IPS DF 4.7 (cell line): ENCODE measurements around the gene GPATCH8.
"Not testable (repeated sequence)": the region's sequence is repeated elsewhere in the genome, so short reads cannot be mapped to it uniquely, and the experiment has no call there.

Experiments used
- DNase-seq: peaks from one replicate; pipeline ENCODE4 v3.0.0-alpha.2; 2013; ENCODE audit warnings: low spot score; ENCODE audit errors: extremely low read depth

Gene GPATCH8

GRCh38 chr17:44376779-44377178, 126.4 kb downstream of the GPATCH8 start:
- DNase-seq, result no peak

DNA sequence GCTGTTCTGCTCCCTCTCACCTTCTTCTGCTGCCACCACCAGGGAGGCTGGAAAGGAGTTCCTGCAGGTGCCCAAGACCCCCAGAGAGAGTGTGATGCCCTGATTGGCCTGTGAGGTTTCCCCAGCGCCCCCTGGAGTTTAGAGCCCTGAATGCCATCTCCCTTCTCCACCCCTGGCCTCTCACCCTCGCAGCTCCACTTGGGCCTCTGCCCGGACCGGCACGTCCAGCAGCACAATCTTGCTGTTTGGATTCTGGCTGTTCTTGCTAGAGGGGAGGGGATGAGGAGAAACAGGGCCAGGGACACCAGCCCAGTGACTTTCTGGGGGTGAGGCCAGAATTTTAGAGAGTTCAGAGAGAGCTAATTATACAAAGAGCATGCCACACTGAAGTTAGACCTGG, 127.1 kb downstream of the GPATCH8 start:
- no peak for DNase-seq

DNA sequence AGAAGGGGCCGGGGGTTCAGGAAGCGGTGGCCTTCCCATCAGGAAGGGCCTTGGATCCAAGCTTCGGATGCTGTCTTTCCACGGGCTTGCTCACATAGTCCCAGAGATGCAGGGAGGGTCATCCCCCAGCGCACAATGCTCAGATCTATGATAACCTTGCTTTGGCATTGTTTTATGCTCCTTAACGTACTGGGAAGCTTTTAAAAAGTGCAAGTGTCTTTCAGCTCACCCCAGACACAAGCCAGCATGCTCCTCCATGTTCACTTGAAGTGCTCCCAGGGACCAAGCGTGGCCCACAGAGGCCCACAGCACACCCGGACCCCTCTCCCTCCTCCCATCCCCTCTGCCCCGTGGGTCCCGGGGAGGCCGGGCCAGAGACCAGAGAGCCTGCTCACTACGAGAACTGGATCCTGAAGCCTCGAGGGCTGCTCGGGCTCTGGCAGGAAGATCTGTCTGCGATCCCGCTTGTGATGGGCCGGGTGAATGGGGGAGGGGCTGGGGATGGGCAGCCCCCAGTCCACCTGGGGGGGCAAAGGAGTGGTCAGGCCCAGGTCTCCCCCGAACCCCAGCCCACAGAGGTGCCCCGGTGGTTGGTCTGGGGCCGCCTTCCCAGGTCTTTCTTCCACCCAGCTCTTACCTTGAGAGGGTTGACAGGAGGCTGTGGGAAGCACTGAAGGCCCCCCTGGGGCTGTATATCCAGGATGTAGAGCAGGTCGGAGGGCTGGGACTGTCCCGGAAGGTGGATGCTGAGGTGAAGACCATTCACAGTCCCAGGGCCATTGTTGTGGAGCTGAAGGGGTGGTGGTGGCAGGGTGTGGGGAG, 127.8 kb downstream of the GPATCH8 start:
- no peak for DNase-seq

DNA sequence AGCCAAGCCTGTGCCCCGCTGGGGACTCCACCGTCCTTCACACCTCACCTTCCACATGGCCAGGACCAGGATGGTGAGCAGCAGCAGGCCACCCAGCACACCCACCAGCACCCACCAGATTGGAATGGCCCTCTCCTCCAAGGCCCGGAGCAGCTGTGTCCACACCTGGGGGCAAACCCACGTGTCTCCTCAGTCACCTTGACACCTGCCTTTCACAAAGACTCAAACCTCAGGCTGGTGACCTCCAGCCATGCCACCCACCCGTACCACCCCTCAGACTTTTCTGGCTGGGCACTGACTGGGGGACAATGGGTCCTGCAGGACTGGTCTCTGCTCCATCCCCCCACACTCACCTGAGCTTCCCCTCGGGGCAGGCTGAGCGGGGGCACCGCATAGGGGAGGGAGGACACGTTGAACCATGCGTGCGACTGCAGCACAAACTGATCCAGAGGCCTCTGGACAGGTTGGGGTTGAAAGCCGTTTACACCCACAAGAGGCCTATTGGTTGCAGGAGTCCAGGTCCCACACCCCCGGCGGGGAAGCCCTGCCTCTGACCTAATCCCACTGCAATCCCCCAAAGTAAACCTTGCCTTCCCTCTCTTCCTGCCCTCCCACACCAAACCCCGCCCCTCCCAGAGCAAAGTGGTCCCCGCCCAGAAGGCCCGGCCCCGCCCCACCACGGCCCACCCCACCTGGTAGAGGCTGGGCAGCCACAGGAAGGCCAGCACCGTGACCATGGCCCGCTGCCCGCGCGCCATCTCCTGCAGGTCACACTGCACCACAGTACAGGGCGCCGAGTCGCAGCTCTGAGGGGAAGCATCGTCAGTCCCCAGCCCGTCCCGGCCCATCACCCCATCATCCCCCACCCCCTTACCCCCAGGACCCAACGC, 128.7 kb downstream of the GPATCH8 start:
- DNase-seq, result peak; percentile 69

DNA sequence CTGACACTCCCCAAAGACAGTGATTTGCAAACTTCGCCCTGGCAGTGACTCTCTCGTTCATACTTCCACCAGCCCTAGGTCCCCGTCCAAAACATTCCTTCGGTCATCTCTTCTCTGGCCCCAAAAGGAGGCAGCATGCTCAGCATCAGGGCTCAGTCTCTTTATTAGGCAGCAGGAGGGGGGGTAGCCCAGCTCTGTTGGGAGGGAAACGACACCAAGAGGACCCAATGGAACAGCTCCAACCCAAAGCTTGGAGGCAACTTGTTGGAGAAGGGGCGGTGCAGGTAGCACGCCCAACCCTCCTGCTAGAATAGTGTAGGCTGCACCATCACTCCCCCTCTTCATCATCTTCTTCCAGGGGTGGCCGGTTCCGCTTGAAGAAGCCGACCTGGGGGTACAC, 131.2 kb downstream of the GPATCH8 start:
- no peak for DNase-seq

DNA sequence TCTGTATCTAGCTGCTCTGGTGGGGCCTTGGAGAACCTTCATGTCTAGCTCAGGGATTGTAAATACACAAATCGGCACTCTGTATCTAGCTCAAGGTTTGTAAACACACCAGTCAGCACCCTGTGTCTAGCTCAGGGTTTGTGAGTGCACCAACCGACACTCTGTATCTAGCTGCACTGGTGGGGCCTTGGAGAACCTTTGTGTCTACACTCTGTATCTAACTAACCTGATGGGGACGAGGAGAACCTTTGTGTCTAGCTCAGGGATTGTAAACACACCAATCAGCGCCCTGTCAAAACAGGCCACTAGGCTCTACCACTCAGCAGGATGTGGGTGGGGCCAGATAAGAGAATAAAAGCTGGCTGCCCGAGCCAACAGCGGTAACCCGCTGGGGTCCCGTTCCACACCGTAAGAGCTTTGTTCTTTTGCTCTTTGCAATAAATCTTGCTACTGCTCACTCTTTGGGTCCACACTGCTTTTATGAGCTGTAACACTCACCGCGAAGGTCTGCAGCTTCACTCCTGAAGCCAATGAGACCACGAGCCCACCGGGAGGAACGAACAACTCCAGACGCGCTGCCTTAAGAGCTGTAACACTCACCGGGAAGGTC, 133.7 kb downstream of the GPATCH8 start:
- not testable (repeated sequence) for DNase-seq

- DNase-seq, result not testable (repeated sequence)
These were observed 134.6 kb downstream of the GPATCH8 start for GRCh38 chr17:44368391-44369243.

- DNase-seq, result no peak
These were observed 135.8 kb downstream of the GPATCH8 start for GRCh38 chr17:44367231-44367979.

- not testable (repeated sequence) for DNase-seq
These were observed 138.2 kb downstream of the GPATCH8 start for GRCh38 chr17:44365051-44365450.

DNA sequence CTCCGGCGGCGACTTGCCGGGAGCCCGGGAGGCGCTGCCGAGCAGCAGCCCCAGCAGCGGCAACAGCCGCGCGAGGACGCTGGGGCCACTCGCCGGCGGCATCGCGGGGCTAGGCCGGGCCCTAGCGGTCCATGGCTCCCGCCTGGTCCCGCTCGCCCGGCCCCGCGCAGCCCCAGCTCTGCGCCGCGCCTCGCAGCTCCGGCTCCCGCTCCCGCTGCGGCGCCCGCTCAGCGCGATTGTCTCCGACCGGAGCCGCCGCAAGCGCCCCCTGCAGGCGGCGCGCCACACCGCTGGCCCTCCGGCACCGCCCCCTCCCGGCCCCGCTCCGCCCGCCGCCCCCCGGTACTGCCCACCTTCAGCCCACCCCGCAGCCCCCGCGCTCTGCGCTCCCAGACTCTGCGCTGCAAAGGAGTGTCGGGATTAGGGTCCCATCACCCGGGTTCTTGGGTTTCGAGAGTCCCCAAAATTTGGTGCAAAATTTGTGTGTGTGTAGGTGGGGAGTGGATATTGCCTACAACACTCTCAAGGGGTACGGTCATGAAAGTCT, 139.5 kb downstream of the GPATCH8 start, which contains the start of gene FAM171A2:
Gene FAM171A2, minus strand, starts transcription at position 241 of the 547 bp plus-strand sequence. Its CDS starts 139 bp downstream, at position 102.
- no peak for DNase-seq

DNA sequence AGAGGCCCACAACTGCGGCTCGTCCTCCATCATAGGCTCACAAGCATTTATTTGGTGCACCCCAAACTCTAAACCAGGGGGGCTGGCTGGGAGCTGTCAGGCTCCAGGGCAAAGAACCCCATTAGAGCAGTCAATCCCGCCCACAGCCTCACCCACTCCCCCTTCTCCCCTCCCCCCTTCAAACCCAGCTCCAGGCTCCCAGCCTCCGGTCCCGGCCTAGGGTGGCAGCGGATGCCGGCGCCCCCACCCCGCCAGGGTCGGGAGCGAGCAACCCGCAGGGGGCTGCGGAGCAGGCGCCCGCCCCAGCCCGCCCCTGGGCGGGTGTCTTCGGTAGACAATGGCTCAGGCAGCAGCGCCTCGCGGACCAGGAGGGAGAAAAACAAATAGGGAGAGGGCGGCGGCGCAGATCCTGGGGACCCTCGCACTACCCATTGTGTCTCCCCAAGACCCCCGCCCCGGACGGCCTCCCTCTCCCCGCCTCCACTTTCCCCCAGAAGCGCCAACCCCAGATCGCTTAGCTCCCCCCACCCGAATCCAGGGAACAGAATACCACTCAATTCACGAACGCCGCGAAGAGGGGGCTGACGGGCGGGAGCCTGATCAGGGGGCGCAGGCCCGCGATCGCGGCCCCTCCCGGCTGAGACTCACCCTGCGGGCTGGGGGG, 140.1 kb downstream of the GPATCH8 start:
- no peak for DNase-seq

GRCh38 chr17:44362459-44362948, 140.7 kb downstream of the GPATCH8 start:
- no peak for DNase-seq

- DNase-seq, result no peak
These were observed 141.6 kb downstream of the GPATCH8 start for GRCh38 chr17:44361292-44362260.

DNA sequence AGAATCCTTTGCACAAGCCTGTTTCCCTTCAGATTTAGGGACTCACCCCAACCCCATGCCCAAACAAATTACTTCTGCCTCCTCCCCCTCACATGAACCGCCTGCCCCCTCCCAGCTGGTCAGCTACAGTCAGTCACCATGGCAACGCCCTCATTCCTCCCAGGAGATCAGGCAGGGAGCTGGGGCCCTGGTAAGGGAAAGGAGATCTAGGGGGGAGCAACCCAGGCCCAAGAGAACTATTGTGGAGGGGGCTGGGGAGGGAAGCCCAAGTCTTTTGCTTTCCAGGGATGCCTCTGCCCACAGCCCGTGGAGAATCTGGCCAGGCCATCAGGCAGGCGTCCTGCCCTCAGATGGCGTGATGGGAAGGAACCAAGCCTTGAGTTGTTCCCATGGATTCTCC, 142.4 kb downstream of the GPATCH8 start:
- no peak for DNase-seq

- no peak for DNase-seq
These were observed 143.1 kb downstream of the GPATCH8 start for GRCh38 chr17:44360144-44360533.

- DNase-seq, result no peak
These were observed 143.6 kb downstream of the GPATCH8 start for GRCh38 chr17:44359458-44360143.

DNA sequence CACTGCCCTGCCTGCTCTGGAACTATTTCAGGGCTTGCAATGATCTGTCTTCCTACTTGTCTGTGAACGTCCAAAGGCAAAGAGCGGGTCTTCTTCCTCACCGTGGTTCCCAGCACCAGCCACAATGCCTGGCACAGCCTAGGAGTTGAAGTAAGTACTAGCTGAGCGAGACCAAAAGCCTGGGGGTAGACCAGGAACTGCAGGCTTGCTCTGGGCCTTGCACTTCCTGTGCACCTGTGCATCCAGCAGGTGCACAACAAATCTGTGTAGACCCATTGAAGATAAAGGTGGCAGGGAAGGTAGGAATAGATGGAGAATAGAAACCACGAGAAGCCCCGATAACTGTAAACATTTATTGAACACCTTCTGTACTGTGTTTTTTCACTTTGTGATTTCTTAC, 144.2 kb downstream of the GPATCH8 start:
- DNase-seq, result no peak
